NCI-H82 treated with DMSO at 0.1 percent for 48 hours (cell line): Measurements from ENCODE around the gene TXNRD1.

Source experiments
- DNase-seq: peaks from one replicate; lab custom pipeline; 2025; ENCODE audit not compliant: unreplicated experiment; lab: John Stamatoyannopoulos, UW

The TXNRD1 gene

DNA sequence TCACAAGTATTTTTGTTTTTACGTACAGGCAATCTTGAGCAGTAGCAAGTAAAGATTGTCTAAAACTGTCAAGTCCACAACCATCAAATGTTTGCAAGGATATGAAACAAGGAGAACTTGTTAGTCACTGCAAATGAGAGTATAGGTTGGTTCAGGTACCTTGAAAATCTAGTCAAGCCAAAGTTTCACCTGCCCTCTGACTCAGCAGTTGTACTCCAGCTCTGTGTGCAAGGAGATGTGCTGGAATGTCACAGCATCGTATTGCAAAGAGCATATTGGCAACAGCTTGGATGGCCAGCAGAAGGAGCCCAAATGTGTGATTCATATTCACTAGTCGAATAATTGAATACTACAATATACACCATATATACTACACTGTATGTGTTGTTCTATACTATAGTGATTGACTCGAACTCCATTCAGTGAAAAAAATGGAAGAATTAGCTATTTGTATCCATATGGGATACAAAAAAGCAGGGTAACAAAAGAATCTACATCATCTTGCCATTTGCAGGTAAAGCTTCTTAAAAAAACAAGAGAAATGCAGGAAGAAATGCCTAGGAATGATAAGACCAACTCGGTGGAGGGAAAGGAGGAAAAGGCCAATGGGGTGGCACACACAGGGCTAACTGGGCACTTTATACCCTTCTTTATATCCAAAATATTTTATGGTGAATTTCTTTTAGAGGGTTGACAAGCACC lies 131.9 kb downstream of the TXNRD1 start:
- no peak for DNase-seq

DNA sequence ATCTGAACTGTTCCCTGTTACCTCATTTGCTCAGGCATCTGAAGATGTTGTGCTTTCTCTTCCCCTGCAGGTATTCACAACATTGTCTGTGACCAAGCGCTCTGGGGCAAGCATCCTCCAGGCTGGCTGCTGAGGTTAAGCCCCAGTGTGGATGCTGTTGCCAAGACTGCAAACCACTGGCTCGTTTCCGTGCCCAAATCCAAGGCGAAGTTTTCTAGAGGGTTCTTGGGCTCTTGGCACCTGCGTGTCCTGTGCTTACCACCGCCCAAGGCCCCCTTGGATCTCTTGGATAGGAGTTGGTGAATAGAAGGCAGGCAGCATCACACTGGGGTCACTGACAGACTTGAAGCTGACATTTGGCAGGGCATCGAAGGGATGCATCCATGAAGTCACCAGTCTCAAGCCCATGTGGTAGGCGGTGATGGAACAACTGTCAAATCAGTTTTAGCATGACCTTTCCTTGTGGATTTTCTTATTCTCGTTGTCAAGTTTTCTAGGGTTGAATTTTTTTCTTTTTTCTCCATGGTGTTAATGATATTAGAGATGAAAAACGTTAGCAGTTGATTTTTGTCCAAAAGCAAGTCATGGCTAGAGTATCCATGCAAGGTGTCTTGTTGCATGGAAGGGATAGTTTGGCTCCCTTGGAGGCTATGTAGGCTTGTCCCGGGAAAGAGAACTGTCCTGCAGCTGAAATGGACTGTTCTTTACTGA lies 132.9 kb downstream of the TXNRD1 start:
- no peak for DNase-seq

DNA sequence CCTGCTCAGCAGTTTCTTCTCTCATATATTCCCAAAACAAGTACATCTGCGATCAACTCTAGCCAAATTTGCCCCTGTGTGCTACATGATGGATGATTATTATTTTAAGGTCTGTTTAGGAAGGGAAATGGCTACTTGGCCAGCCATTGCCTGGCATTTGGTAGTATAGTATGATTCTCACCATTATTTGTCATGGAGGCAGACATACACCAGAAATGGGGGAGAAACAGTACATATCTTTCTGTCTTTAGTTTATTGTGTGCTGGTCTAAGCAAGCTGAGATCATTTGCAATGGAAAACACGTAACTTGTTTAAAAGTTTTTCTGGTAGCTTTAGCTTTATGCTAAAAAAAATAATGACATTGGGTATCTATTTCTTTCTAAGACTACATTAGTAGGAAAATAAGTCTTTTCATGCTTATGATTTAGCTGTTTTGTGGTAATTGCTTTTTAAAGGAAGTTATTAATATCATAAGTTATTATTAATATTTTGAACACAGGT lies 133.5 kb downstream of the TXNRD1 start:
- DNase-seq = no peak

DNA sequence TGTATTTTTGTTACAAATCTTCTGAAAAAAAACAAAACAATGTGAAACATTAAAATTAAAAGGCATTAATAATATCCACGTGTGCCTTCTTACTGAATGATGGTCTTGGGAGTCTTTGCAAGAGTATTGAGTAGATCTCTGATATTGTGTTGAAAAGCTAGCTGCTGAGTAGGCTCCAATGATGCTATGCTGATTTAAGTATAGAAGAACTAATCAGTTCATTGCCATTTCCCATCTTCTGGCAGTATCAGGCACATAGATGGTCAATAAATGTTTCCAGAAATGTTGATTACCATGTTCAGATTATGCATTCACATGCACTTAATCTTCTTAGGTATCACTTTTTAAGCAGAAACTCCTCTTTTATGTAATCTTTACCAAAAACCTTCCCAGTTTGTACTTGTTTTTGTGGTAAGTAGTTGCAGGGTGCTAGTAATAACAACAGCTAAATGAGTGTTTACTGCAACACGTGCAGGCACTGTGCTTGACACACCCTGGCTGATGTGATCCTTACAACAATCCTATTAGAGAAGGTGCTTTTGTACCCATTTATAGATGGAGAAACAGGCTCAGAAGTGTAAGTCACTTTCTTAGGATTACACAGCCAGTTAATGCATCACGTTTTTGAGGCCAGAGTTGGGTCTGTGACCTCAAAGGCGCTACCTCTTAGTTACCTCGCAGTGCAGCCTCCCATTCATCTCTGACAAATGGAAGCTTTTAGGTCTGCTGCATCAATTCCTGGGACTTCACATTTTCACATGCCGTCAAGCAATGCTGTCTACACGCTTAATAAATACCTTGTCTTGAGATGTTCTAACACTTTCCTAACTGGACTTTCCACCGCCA lies 134.9 kb downstream of the TXNRD1 start:
- DNase-seq = no peak

DNA sequence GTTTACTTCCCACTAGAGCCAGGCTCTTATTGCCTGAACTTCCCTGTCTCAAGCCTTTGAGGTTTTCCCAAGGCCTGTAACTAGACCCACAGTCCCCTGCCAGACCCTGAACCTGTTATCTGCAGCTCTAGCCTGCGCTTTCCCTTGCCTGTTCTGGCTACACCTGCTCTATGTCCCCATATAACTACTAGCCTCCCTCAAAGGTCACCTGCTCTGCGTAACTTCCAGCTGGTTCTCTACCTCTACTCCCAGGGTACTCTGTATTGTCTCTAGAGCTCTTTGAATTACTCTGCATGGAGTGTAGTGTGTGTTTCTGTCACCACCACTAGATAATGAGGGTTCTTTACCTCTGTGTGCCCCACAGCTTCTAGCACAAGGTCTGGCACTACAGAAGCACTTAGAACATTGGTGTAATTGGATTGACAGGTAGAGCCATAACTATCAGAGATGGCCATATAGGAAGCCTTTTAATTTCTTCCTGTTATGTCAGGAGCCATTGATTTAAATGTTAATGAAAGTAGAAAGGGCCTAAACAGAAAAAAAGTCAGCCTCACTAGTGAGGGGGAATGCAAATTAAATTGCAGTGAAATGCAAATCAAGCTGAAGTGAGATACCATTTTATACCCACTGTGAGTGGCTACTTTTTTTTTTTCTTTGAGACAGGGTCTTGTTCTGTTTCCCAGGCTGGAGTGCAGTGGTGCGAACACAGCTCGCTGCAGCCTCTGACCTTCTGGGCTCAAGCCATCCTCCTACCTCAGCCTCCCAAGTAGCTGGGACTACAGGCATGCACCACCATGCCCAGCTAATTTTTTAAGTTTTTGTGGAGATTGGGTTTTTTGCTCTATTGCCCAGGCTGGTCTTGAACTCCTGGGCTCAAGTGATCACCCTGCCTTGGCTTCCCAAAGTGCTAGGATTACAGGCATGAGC lies 135.7 kb downstream of the TXNRD1 start:
- no peak for DNase-seq

DNA sequence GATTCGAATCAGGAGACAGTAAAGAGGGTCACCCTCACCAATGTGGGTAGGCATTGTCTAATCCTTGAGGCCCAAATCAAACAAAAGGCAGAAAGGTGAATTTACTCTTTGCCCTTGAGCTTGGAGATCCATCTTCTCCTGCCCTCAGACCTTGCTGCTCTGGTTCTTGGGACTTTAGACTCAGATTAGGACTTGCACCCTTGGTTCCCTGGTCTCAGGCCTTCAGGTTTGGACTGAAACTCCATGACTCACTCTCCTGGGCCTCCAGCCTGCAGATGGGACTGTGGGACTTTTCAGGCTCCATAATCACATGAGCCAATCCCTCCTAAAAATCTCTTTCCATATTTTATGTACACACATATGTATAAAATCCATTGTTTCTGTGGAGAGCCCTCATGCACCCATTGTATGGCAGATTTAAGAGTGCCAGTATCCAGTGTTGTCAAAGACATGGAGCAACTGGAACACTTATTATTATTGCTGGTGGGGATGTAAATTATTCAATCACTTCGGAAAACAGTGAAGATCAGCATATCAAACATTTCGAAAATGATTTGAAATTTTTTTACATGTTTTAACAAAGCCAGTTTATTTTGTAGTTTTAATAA lies 136.6 kb downstream of the TXNRD1 start:
- DNase-seq = no peak

DNA sequence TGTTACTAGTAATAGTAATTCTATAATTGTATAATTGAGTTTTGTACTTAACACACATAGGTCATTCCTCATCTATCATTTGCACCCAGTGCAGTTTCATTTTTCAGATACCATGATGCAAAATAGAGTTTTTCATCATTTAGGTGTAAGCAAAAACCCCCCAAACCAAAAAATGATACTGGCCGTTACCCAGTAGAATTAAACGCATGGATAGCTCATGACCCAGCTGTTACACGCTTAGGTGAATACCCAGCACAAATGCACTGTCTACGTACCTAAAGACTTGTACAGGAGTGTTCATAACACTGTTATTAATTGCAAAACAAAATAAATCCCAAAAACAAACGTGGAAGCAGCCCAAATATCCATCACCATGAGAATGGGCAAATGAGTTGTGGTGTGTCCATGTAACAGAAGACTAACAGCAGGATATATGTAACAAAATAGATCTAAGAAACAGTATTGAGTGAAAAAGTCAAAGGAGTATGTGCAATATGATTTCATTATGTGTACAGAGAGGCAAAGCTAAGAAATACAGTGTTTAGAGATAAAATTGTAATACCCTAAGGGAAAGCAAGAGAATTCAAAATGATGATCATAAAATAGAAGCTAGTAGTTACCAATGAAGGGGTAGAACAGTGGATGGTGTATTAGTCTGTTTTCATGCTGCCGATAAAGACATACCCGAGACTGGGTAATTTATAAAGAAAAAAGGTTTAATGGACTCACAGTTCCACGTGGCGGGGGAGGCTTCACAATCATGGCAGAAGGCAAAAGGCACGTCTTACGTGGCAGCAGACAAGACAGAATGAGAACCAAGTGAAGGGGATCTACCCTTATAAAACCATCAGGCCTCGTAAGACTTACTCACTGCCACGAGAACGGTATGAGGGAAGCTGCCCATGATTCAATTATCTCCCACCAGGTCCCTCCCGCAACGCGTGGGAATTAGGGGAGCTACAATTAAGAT lies 137.7 kb downstream of the TXNRD1 start:
- DNase-seq = no peak

DNA sequence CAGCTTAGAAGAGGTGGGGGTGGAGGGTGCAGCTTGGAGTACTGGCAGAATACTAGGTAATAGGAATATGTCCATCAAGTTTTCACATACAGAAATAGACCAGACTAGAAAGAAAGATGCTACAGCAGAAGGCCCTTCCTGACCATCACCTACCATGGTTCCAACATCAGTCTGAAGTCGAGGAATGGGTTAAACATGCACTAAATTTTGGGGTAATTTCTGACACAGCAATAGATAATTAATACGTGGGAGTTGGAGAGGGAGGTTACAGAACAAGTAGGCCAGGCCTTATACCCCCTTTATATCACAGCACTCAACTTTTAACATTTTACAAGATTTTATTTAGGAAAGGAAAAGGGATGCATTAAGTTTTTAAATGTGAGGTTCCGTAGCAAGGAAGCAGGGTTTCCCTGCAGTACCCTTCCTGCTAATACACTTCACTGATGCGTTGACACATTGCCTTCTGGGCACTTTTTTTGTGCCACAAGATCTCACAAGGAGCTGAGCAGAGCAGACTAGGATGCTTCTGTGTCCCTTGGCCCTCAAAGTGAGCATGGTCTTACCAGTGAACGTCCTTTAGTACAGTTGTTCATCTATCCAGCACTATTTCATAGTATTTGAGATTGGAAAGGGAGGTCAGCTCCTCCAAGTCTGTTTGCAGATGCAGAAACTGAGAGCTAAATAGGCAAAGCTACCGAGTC lies 138.7 kb downstream of the TXNRD1 start:
- no peak for DNase-seq

DNA sequence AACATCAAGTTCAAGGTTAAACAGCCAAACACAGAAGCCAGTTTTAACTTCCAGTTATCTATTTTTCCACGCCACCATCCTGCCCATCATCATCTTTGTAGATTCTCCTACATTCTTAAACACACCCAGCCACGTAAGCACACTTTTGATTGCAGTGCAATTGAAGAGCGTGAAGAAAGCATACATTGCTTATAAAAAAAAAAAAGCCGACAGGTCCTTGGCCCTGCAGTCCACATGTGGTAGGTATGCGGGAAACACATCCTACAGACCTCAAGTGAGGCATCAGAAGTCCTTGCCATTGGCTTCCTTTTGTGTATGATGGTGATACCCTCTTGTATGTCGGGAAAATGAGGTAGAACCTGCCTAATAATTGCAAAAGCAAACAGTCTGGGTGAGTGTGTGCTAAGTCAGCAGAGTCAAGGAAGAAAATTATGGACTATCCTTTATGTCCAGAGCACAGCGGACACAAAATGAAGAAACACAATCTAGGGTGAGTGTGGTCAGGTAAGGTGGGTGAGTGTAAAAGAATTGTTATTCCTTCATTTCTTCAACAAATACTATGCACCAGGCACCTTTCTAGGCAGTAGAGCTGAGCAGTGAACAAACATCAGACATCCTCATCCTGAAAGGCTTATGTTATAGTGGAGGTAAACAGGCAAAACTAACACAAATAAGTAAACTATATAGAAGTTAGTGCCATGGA lies 139.4 kb downstream of the TXNRD1 start:
- no peak for DNase-seq

DNA sequence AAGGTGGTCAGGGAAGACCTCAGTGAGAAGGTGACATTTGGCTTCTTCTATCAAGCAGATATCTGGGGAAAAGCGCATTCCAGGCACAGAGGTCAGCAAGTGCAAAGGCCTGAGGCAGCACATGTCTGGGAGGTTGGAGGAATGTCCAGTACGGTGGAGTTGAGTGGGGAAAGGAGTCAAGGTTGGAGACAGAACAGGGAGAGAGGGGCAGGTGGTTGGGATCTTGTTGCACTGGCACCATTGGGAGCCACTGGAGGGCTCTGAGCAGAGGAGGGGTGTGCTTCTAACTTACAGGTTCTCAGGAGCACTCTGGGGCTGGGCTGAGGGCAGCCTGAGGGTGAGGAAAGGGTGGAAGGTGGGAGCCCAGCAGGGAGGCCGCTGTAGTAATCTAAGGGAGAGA lies 140.1 kb downstream of the TXNRD1 start:
- DNase-seq = no peak

DNA sequence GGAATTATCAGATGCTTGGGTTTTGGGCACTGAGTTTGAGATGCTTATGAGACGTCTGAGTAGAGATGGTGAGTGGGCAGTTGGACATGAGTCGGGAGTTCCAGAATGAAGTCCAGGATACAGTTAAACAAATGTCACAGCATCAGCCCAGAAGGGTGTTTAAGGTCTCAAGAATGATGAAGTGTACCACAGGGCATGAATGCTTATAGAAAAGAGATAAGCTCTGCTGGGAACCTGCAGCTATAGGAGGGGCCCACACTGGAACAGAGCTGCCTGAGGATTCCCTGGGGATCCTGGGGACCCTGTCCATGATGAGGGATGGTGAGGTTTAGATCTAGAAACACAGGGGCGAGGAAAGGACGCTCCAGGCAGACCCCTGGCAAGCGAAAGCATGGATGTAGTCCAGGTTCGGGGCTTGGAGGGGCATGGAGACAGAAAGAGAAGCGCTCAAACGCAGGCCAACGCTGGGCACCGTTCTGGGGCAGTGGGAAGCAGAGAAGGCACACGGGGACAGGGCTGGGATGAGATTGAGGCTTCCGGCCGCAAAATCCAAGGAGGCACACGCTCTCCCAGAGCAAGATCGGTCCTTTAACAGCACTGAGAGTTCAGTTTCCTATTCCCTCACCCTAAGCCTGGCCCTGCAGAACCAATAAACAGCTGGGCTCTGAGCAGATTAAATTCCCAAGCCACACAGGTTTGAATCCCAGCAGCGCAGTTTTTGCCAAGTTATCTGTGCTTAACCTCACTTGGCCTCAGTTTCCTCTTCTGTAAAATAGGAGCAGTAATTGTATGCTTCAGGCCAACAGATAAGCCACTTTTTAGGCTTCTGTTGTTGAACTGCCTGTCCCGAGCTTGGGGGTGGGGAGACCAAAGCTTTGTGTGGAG lies 140.9 kb downstream of the TXNRD1 start:
- no peak for DNase-seq

DNA sequence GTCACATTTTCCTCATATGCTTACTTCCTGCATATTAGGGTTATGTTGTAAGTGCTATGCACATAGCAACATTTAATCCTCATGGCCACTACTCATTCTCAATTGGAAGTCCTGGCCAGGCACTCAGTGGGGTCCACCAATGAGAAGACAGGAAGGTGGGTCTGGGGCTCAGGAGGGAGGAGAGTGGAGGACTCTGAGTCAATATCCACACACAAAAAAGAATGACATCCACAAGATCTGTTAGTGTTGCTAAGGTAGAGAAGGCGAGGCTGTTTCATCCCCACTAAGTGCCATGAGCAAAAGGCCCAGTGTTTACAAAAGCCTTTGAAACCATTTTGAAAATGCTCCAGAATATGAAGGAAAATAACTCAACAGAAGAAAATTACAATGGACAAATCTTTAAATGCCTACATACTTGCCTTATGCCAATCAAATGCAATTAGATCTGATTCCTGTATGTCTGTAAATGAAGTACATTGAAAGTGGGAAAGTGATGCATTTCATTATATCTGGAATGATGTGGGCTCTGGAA lies 141.9 kb downstream of the TXNRD1 start:
- no peak for DNase-seq

DNA sequence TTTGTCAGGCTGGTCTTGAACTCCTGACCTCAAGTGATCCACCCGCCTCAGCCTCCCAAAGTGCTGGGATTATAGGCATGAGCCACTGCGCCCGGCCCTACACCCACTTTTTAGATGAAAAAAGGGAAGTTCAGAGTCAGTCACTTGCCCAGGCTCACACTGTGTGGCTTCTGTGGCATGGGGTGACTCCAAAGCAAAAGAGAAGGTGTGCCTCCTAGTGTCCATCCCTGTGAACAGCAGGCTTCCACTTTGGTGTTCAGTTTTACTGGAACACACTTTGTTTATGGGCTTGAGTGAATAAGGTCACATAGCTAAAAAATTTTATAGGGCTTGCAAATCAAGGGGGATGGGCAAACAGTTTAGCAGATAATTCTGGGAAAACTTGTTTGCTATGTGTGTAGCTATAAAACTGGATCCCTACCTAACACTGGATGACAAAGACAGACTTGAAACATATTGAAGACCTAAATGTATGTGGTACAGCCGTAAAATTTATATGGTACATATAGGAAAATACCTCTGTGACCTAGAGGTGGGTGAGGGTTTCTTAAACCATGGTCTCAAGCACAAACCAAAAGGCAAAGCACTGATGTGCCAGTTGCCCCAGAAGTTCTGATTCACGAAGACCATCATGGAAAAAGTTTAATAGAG lies 142.9 kb downstream of the TXNRD1 start:
- peak; percentile 28 for DNase-seq

DNA sequence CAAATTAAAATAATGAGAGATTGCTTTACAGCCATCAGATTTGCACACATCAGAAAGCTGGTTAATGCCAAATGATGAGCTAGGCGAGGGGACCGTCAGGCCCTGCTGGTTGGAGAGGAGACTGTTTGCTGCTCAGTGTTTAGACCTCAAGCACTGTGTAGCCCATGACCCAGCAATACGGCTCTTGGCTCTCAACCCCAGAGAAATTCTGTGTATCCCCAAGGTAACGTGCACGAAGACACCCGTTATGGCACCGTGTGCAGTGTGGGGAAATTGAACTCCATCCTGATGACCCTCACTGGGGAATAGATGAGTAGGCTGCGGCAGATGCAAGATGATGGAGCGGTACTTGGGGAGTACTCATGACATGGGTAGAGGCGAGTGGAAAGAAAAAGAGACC lies 143.6 kb downstream of the TXNRD1 start:
- DNase-seq = no peak

DNA sequence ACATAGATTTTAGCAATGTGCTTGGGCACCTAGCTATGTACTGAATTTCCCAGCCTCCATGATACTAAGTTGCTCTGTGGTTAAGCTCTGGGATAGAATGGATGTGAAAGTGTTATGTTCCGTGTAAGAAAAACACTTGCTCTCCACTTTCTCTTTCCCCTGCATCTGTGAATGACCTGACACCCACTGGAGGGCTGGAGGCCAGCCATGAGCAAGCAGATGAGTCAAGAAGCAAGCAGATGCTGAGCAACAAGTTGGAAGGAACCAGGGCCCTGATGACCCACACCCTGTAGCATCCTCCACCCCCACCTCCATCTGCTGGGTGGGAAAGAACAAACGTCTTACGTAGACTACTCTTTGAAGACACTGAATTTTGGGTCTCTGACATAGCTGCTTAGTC lies 144.6 kb downstream of the TXNRD1 start:
- no peak for DNase-seq
